Vagina (tissue), 2 donors: ENCODE data around the gene FAH. TPM values are rescaled to one million over a fixed set of nuclear protein-coding genes. Genes with fewer than 3 reads are reported as not detected.

Experiments used
- DNase-seq, 2 donors: peaks; one replicate each; pipeline ENCODE4 v3.0.0-alpha.2; 2017; ENCODE audit errors: extremely low spot score in 2 of 2
- H3K27ac ChIP-seq: fragments of 200-600 bp; sonication (generic); one replicate; pipeline ENCODE4 v1.5.1; 2019
- H3K27me3 ChIP-seq: fragments of 200-600 bp; sonication (generic); one replicate; pipeline ENCODE4 v1.5.1; 2019
- H3K36me3 ChIP-seq, 2 donors: fragments of 200-600 bp; sonication (generic); one replicate each; pipeline ENCODE4 v1.5.1; 2017 to 2019
- H3K4me1 ChIP-seq: fragments of 200-600 bp; sonication (generic); one replicate; pipeline ENCODE4 v1.5.1; 2019
- H3K4me3 ChIP-seq, 2 donors: fragments of 200-600 bp; sonication (generic); 1 replicate in 1 of 2; 2 replicates in 1 of 2; pipeline ENCODE4 v1.5.1; 2016 to 2019
- H3K9me3 ChIP-seq: fragments of 200-600 bp; sonication (generic); one replicate; pipeline ENCODE4 v1.5.1; 2019
- CTCF ChIP-seq, 3 experiments: fragments of 450-650 bp in 2 of 3; fragments of 200-600 bp in 1 of 3; sonication (generic) in 1 of 3; IDR thresholded peaks; one replicate each; pipeline ENCODE4 v1.5.1; 2017 to 2019; ENCODE audit warnings: antibody characterized with exemption in 3 of 3, mild to moderate bottlenecking in 2 of 3, moderate library complexity in 2 of 3
- POLR2A ChIP-seq, 2 donors: fragments of 450-650 bp; IDR thresholded peaks; one replicate each; pipeline ENCODE4 v1.6.1; 2017; ENCODE audit warnings: antibody characterized with exemption in 2 of 2, mild to moderate bottlenecking in 2 of 2, moderate library complexity in 2 of 2
- POLR2AphosphoS5 ChIP-seq, 2 donors: sonication (generic); formaldehyde crosslinking; IDR thresholded peaks; one replicate each; pipeline ENCODE4 v1.9.0; 2017; ENCODE audit warnings: antibody characterized with exemption in 2 of 2, mild to moderate bottlenecking in 2 of 2, low read depth in 1 of 2; ENCODE audit not compliant: insufficient read depth in 1 of 2
- intact Hi-C: fragments of 100-400 bp; cut with DNase I; formaldehyde crosslinking; loops from one replicate; pipeline ENCODE4 v1.15.1; 2023
- total RNA-seq: library from RNA; depleted of rRNA; stranded (reverse); fragments of >200 nt; gene quantifications from one replicate; pipeline ENCODE4 v1.2.3, GENCODE V29; 2016

FAH gene
- total RNA-seq, 1 donor from 2014 or later: 27.3 TPM

DNA sequence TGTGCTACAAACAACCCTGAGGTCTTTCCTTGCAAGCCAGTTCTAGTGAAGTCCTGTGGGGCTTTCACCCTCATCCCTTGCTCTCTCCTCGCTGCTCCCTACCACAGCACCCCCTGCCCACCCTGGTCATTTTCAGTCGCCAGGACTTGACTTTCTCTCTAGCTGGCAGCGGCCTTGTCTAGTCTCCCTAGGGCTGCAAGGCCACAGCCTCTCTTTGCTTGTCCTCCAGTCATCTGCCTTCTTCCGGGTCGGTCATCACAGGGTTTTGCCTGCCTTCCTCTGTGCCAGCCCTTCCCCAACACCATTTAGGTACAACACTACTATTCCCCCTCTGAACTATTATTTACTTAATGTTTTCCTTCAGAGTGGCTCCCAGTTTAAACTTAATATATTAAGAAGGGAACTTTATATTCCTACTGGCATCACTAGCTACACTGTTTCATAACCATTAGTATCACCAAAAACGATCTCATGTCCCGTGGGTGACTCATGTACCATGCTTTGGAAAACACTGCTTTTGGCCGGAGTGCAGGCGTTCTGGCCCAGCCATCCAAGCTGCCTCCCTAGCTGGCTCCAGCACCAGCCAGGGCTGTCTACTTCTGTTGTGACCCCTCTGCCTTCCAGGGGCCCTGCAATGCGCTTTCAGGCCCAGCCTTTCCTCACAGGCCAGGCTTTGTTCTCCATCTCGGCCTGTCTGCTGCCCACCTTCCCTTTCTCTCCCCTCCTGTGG lies 21.4 kb downstream of the FAH start:
- intact Hi-C loops: no loop called here
- no peaks in the 10 kb centered on the region for H3K27me3 ChIP-seq
- no peak overlapping the region for H3K4me3 ChIP-seq
- H3K27ac ChIP-seq: peak overlapping the region; percentile 82
- peaks cover 0 to 23% of the 10 kb centered on the region in 2 donors for H3K36me3 ChIP-seq
- H3K4me1 ChIP-seq: peaks cover 28% of the 10 kb centered on the region
- H3K9me3 ChIP-seq: no peaks in the 10 kb centered on the region
- DNase-seq: no peak
- TF ChIP-seq POLR2AphosphoS5 (IDR thresholded peaks at IDR 0.05; ENCODE audit: insufficient read depth in 1 of 2, low read depth in 1 of 2): peak; percentile 43 to 70
- no peak for TF ChIP-seq CTCF (IDR thresholded peaks at IDR 0.05)

GRCh38 chr15:80175436-80175835 lies 22.6 kb downstream of the FAH start:
- H3K36me3 ChIP-seq: peaks cover 0 to 26% of the 10 kb centered on the region in 2 donors
- DNase-seq: no peak
- intact Hi-C loops: no loop called here

GRCh38 chr15:80176443-80176842 lies 23.6 kb downstream of the FAH start:
- Histone ChIP-seq H3K4me1 (peaks cover 32% of the 10 kb centered on the region), H3K4me3 (no peak overlapping the region), H3K27ac (no peak overlapping the region), H3K36me3 (peaks cover 0 to 34% of the 10 kb centered on the region in 2 donors), H3K27me3 (no peaks in the 10 kb centered on the region), H3K9me3 (no peaks in the 10 kb centered on the region)
- TF ChIP-seq POLR2AphosphoS5 (IDR thresholded peaks at IDR 0.05; ENCODE audit: insufficient read depth in 1 of 2, low read depth in 1 of 2) (no peak), CTCF (IDR thresholded peaks at IDR 0.05) (no peak), POLR2A (IDR thresholded peaks at IDR 0.05) (no peak)
- intact Hi-C loops: no loop called here
- no peak for DNase-seq

More at GRCh38 chr15:80175436-80175835, 22.6 kb downstream of the FAH start:
- no peaks in the 10 kb centered on the region for H3K27me3 ChIP-seq
- peaks cover 32% of the 10 kb centered on the region for H3K4me1 ChIP-seq
- TF ChIP-seq CTCF (IDR thresholded peaks at IDR 0.05) (no peak), POLR2AphosphoS5 (IDR thresholded peaks at IDR 0.05; ENCODE audit: insufficient read depth in 1 of 2, low read depth in 1 of 2) (no peak), POLR2A (IDR thresholded peaks at IDR 0.05) (no peak)
- peak overlapping the region; percentile 82 for H3K27ac ChIP-seq
- H3K4me3 ChIP-seq: no peak overlapping the region
- H3K9me3 ChIP-seq: no peaks in the 10 kb centered on the region

- no peak overlapping the region for H3K4me3 ChIP-seq
- DNase-seq: no peak
- intact Hi-C loops: no loop called here
- TF ChIP-seq POLR2AphosphoS5 (IDR thresholded peaks at IDR 0.05; ENCODE audit: insufficient read depth in 1 of 2, low read depth in 1 of 2) (no peak), POLR2A (IDR thresholded peaks at IDR 0.05) (no peak), CTCF (IDR thresholded peaks at IDR 0.05) (no peak)
- peaks cover 32% of the 10 kb centered on the region for H3K4me1 ChIP-seq
- peaks cover 0 to 36% of the 10 kb centered on the region in 2 donors for H3K36me3 ChIP-seq
- H3K9me3 ChIP-seq: no peaks in the 10 kb centered on the region
- H3K27ac ChIP-seq: no peak overlapping the region
- no peaks in the 10 kb centered on the region for H3K27me3 ChIP-seq
These were observed 24.4 kb downstream of the FAH start for GRCh38 chr15:80177156-80177555.

DNA sequence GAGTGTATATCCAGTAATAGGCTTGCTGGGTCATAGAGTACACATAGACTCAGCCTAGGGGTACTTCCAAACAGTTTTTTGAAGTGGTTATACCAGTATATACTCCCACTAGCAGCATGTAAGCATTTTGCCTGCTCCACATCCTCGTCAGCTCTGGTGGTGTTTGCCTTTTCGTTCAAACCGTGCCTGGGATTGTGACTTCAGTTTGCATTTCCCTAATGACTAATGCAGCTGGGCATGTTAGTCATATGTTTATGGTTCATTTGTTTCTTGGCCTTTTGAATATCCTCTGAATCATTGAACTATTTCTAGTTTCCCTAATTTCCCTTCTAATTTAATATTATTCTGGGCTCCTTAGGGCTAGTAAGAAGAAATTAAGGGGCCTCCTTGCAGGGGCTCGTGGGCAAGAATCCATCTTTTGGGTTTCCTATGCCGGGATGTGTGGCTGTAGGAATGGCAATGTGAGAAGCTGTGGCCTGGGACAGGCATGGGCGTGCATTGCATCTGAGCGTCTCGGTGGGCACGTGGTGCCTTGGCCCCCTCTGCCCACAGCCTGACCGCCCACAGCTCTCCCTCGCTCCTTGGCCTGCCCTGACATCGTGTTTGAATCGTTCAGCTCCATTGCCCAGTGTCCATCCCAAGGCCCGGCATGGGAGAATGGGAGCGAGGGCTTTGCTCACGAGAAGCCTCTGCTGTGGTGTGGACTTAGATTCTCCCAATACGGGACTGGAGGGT lies 26.4 kb downstream of the FAH start:
- TF ChIP-seq CTCF (IDR thresholded peaks at IDR 0.05): no peak
- TF ChIP-seq POLR2A (IDR thresholded peaks at IDR 0.05): no peak
- peak in 1 of 2 donors; percentile 39 for TF ChIP-seq POLR2AphosphoS5 (IDR thresholded peaks at IDR 0.05; ENCODE audit: insufficient read depth in 1 of 2, low read depth in 1 of 2)
- peaks cover 17% of the 10 kb centered on the region for H3K4me1 ChIP-seq
- no peak overlapping the region for H3K4me3 ChIP-seq
- no peaks in the 10 kb centered on the region for H3K27me3 ChIP-seq
- DNase-seq: no peak
- H3K9me3 ChIP-seq: no peaks in the 10 kb centered on the region
- peak overlapping the region; percentile 1 for H3K27ac ChIP-seq
- peaks cover 0 to 46% of the 10 kb centered on the region in 2 donors for H3K36me3 ChIP-seq
- intact Hi-C loops: no loop called here
